Stimulated activated CD8-positive, alpha-beta memory T cell treated with anti-CD3 and anti-CD28 coated beads, Interleukin-7, amount 100 ng/mL, for 1 hour (primary cell): ENCODE results near the gene PKLR.
A peak's percentile ranks its signal among the peaks of the same experiment; 100 is the strongest.

ENCODE experiments used
- DNase-seq, 2 donors: peaks; one replicate each; pipeline ENCODE4 v3.0.0-alpha.2; 2020; ENCODE audit warnings: low read depth in 2 of 2

The PKLR gene

GRCh38 chr1:155285063-155285462, 16.2 kb downstream of the PKLR start:
- no peak for DNase-seq

DNA sequence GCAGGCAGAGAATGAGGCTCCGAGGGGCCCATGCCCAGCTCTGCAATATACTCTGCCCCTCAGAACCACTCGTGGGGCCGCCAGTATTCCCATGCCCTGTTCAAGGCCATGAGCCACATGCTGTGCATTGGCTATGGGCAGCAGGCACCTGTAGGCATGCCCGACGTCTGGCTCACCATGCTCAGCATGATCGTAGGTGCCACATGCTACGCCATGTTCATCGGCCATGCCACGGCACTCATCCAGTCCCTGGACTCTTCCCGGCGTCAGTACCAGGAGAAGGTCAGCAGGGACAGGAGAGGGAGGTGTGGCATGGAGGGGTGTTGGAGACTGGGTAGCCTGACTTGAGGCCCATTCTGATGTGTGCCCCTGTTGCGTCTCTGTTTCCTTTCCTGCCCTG, 16.8 kb downstream of the PKLR start:
- no peak for DNase-seq

DNA sequence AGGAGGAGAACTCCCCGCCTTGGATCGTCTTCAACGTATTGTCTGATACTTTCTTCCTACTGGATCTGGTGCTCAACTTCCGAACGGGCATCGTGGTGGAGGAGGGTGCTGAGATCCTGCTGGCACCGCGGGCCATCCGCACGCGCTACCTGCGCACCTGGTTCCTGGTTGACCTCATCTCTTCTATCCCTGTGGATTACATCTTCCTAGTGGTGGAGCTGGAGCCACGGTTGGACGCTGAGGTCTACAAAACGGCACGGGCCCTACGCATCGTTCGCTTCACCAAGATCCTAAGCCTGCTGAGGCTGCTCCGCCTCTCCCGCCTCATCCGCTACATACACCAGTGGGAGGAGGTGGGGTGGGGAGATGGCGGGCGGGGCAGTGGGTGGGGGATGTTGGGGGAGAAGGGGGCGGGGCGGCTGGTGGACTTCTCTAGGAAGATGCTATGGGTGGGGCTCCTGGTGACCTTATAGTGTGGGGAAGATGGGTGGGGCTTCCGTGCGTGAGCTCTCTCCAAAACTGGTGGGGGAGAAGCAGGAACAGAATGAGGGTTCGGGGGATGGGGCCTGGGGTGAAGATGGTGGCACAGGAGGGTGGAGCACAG, 18.6 kb downstream of the PKLR start:
- DNase-seq, result no peak

- DNase-seq, result no peak
Observed at GRCh38 chr1:155279268-155279667, 22.0 kb downstream of the PKLR start.

GRCh38 chr1:155278689-155279160, 22.5 kb downstream of the PKLR start:
- no peak for DNase-seq

GRCh38 chr1:155277902-155278688, 23.1 kb downstream of the PKLR start:
- DNase-seq, result peak; percentile 47 to 48

- peak; percentile 82 to 86 for DNase-seq
Observed at GRCh38 chr1:155277070-155277901, 24.0 kb downstream of the PKLR start, which contains the start of gene HCN3. Gene HCN3, plus strand, starts transcription at chr1:155277463. Its CDS starts 128 bp downstream, at chr1:155277591.

DNA sequence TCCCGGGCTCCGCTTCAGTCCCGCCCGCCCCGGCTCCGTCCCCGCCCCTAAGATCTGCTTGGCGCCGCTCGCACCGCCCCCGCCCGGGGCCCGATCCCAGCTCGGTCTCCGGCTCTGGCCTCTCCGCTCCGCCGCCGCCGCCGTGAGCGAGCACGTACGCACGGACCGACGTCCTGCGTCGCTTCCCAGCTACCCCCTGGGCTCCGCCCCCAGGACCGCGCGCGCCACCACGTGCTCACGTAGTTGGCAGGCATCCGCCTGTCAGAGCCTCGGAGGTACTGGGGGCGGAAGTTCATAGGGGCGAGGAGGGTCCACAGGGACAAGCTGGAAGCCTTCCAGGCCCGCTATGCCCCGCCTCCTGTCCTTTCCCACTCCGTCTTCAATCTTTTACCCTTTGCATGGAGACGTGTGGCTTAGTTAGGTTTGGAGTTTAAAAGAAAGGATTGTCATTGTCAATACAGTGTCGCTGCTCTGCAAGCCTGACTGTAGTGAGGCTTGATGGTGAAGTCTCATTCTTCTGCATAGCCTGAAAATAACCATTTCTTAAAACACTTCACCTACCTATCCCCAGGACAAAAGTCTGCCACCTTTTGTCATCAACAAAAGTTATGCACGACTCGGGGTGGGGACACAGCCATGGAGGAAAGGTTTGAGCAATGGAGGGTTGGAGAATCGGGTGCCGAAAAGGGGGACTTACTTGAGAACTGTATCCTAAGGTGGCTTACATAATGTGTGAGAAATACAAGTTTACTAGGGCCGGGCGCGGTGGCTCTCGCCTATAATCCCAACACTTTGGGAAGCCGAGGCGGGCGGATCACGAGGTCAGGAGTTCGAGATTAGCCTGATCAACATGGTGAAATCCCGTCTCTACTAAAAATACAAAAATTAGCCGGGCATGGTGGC, 27.6 kb downstream of the PKLR start, which contains the start of gene CLK2:
TSS of gene CLK2 (minus strand) at position 162 of the 903 bp plus-strand sequence. CDS start 2,527 bp downstream, outside the sequence.
- peak; percentile 88 to 90 for DNase-seq

DNA sequence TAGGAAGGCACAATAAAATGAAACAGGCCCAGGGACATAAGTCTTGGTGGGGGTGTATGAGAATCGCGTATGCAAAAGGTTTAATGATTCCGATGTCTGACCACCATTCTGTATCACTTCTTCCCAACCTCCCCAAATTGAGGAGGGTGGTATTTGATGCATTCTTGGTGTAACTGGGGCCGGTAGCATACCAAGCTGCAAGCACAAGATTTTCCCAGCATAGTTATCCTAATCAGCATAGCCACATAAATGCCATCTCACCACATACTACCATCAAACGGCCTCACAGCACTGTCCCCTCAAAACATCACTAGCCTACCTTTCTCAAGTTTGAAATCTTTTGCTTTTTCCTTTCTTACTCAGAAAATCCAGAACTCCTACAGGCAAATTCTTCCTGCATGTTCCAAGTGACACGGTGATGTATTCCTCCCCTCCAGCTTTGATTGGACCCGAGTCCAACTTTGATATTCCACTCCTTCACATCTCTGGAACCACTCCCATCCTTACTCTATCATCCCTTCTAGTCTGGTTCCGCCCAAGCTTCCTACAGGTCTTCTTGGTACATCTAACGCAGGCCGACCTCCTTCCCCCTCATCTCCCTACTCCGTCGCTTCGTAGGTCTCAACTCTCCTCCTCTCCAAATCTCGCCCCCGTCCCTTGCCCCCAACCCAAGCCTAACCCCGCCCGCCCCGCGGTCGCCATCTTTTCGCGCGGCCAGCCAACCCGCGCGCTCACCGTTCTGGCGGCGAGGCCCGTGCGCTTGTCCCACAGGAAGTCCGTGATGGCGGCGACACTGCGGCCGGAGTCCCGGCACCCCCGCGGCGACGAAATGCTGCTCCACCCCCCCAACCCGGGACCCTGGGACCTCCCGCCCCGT, 28.5 kb downstream of the PKLR start:
- DNase-seq, result no peak

- DNase-seq, result no peak
Observed at GRCh38 chr1:155269381-155269780, 31.9 kb downstream of the PKLR start.

DNA sequence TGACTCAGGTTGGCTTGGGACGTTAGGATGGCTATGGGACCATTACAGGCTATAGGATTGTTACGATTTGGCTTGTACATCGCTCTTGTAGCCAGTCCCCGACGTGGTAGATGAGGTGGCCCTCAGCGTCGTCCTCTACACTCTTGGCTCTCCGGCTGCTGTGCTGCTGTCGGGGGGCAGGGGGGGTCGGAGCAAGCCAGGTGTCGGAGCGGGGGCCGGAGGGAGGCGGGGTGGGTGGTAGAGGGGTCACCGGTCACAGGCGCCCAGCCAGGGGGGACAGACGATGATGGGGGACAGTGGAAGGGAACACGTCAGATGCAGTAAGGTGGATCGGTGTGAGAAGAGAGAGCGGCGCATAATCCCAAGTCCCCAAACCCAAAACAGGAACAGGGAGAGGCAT, 32.6 kb downstream of the PKLR start:
- DNase-seq, result no peak

GRCh38 chr1:155267373-155267772, 33.9 kb downstream of the PKLR start:
- no peak for DNase-seq

GRCh38 chr1:155266553-155266952, 34.7 kb downstream of the PKLR start:
- DNase-seq, result no peak

DNA sequence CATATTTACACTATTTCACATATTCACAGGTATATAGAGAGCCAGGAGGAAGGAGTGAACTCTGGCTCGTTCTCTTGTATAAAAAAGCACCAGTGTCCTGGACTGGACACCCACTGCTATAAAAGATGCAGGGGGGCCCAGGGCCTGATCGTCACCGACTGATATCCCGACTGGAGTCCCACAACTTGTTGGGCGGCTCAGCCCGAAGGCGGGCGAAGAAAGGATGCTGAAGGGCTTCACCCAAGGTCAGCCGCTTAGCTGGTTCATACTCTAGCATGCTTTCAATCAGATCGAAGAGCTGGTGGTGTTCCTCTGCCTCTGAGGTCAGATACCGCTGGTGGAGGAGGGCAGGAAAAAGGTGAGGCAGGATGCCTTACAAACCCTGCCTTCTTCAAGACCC, 38.2 kb downstream of the PKLR start:
- DNase-seq, result no peak

GRCh38 chr1:155261852-155262673, 39.2 kb downstream of the PKLR start, which contains the start of gene SCAMP3:
Gene SCAMP3, minus strand, starts transcription at chr1:155262360. Its CDS starts 209 bp downstream, at chr1:155262151.
- DNase-seq, result peak; percentile 67 to 76

GRCh38 chr1:155261493-155261851, 39.8 kb downstream of the PKLR start:
- DNase-seq, result no peak

- no peak for DNase-seq
Observed at GRCh38 chr1:155260276-155260675, 41.0 kb downstream of the PKLR start.

- DNase-seq, result no peak
Observed at GRCh38 chr1:155256058-155256852, 45.0 kb downstream of the PKLR start.
